Mammary epithelial cell (primary cell): ENCODE measurements around the gene TTC39C.

Experiments used
- EZH2 ChIP-seq: IDR thresholded peaks from 2 replicates; pipeline ENCODE4 v1.6.1; 2012; ENCODE audit warnings: low read length, inconsistent platforms, borderline replicate concordance
- TF ChIP-seq, protein P1 (sequence below), 2 donors: IDR thresholded peaks in 1 of 2; conservative IDR thresholded peaks in 1 of 2; 2 replicates each; pipeline ENCODE4 v1.5.1; 2011 to 2012; ENCODE audit warnings: inconsistent platforms in 2 of 2, low read length in 2 of 2, mild to moderate bottlenecking in 2 of 2, control low read depth in 1 of 2, low read depth in 1 of 2; ENCODE audit not compliant: insufficient read depth in 1 of 2; ENCODE audit errors: extremely low read depth in 1 of 2

DNA sequence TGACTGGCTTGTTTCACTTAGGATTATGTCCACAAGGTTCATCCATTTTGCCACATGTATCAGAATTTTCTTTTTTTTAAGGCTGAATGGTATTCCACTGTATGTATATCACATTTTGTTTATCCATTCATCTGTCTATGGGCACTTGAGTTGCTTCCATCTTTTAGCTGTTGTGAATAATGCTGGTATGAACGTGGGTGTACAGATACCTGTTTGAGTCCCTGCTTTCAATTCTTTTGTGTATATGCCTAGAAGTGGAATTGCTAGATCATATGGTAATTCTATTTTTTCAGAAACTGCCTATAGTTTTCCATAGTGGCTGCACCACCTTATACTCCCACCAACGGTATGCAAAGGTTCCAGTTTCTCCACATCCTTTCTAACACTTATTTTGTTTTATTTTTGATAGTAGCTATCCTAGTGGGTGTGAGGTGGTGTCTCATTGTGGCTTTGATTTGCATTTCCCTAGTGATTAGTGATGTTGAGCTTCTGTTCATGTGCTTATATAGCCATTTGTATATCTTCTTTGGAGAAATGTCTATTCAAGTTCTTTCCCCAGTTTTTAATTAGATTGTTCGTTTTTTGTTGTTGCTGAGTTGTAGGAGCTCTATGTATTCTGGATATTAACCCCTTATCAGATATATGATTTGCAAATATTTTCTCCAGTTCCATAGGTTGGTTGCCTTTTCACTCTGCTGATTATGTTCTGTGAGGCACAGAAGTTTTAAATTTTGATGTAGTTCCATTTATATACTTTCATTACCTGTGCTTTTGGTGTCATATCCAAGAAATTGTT, 40.7 kb downstream of the TTC39C start:
- TF ChIP-seq, protein P1, sequence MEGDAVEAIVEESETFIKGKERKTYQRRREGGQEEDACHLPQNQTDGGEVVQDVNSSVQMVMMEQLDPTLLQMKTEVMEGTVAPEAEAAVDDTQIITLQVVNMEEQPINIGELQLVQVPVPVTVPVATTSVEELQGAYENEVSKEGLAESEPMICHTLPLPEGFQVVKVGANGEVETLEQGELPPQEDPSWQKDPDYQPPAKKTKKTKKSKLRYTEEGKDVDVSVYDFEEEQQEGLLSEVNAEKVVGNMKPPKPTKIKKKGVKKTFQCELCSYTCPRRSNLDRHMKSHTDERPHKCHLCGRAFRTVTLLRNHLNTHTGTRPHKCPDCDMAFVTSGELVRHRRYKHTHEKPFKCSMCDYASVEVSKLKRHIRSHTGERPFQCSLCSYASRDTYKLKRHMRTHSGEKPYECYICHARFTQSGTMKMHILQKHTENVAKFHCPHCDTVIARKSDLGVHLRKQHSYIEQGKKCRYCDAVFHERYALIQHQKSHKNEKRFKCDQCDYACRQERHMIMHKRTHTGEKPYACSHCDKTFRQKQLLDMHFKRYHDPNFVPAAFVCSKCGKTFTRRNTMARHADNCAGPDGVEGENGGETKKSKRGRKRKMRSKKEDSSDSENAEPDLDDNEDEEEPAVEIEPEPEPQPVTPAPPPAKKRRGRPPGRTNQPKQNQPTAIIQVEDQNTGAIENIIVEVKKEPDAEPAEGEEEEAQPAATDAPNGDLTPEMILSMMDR (conservative IDR thresholded peaks at IDR 0.05 in 1 of 2, IDR thresholded peaks at IDR 0.05 in 1 of 2; ENCODE audit: extremely low read depth in 1 of 2, insufficient read depth in 1 of 2, low read depth in 1 of 2, low read length in 2 of 2) = no peak
- TF ChIP-seq EZH2 = no peak
